Suprapubic skin (tissue), 4 donors: Measurements from ENCODE around the gene NAPB.

Source experiments
- CTCF ChIP-seq, 2 donors: fragments of 200-600 bp in 1 of 2; fragments of 450-650 bp in 1 of 2; sonication (generic) in 1 of 2; IDR thresholded peaks; one replicate each; pipeline ENCODE4 v1.5.1; 2016 to 2019; ENCODE audit warnings: antibody characterized with exemption in 2 of 2, mild to moderate bottlenecking in 1 of 2, moderate library complexity in 1 of 2
- EP300 ChIP-seq: sonication (generic); formaldehyde crosslinking; IDR thresholded peaks from one replicate; pipeline ENCODE4 v1.6.1; 2017; ENCODE audit warnings: antibody characterized with exemption
- POLR2AphosphoS5 ChIP-seq, 3 donors: sonication (generic); formaldehyde crosslinking; IDR thresholded peaks; one replicate each; pipeline ENCODE4 v1.6.1; 2017; ENCODE audit warnings: antibody characterized with exemption in 3 of 3

- TF ChIP-seq POLR2AphosphoS5 (IDR thresholded peaks at IDR 0.05) (no peak), CTCF (IDR thresholded peaks at IDR 0.05) (no peak), EP300 (no peak)
These were observed 45.5 kb downstream of the NAPB start for GRCh38 chr20:23375827-23376226.
